HG02798 (cell line): ENCODE measurements around the gene IL17F.
A peak's percentile ranks its signal among the peaks of the same experiment; 100 is the strongest.
"Not testable (repeated sequence)": the region's sequence is repeated elsewhere in the genome, so short reads cannot be mapped to it uniquely, and the experiment has no call there.

Source experiments
- ATAC-seq: cut with Tn5 transposase; IDR thresholded peaks from one replicate; pipeline ENCODE4 v1.9.1; 2021; ENCODE audit warnings: mild to moderate bottlenecking; ENCODE audit not compliant: unreplicated experiment, poor library complexity

IL17F gene

GRCh38 chr6:52249078-52249477 is 4.8 kb upstream of the IL17F start:
- no peak for ATAC-seq

GRCh38 chr6:52245425-52245824 is 1.1 kb upstream of the IL17F start:
- no peak for ATAC-seq

- ATAC-seq = no peak
Measured at GRCh38 chr6:52243282-52243893, 912 bp downstream of the IL17F start.

DNA sequence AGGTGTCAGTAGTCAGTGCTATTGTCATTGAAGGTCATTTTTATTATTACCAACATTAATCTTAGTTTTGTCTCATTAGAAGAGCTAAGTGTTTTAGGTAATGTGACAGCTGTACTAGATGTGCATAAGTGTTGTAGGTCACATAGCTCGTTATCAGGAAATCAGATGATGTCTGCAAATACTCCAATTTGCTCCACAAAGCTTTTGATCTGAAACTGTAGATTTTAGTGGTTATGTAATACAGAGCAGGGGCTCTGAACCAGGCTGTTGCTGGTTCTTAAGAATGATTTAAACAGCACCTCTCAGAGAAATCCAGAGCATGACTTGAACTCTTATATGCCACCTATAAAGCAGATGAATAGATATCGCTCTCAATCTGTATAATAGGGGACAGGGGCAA is 2.5 kb downstream of the IL17F start:
- no peak for ATAC-seq

- ATAC-seq = peak; percentile 75
Measured at GRCh38 chr6:52233975-52234823, 10.1 kb downstream of the IL17F start.

DNA sequence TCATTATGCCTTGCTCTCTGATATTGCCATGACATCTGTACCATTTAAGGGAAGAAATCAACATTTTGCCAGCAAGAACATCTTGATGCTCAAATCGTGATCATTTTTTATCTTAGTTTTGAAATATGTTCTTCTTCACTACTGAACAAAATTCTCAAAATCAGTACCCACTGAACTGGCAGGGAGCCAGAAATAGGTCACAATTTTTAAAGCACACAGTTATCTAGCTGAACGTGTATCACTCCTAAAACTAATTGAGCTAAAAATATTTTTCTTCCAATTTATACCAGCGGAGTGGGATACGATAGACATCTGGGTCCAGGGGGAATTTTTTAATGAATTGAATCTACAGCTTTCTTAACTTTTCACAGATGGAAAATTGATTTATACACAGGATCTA is 11.3 kb downstream of the IL17F start:
- ATAC-seq = no peak

DNA sequence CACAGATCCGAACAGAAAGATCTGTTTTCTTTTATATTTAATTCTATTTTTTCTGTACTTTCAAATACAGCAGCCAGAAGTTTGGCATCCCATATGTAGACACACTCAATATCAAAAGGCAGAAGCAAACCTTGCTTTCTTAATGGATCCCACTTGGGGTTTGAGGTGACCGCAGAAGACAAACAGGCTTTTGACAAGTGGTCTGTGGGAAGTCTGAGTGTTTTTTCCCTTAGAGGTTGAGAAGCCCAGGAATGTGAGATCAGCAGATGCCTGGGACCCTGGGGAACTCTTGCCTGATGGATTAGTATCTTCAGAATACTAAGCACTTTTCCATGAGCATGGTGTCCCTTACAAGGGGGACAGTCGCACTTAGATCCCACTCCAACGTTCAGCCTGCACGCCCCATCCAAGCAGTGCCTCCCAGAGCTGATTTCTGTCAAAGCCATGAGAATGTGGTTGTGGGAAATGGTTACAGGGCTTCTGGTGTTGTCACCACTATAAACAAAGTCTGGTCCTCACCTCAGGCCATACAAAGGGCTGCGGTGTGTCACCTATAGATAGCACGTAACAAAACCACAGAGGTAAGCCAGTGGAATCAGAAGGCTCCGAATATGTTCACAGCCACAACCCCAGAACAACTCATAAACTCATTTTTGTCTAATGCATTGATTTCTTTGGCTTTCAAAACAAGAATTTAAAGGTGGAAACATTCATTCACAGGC is 12.7 kb downstream of the IL17F start:
- peak; percentile 18 for ATAC-seq

DNA sequence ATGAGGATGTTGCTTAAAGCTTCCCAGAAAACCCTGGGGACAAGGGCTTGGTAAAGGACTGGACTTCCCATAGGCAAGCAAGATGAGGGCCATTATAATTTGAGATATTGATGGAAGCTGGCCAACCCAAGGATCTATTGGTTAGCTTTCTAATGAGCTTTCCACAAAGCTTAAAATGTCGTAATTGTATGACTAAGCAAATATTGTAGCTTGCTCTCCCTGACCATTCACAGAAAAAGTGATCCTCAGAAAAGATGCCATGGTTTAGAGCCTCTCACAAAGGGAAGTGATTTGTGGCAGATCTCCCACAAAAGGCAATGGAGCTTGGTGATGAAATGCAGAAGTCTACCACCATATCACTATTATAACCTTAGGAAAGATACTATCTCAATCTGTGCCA is 13.6 kb downstream of the IL17F start:
- ATAC-seq = no peak

- peak; percentile 98 for ATAC-seq
Measured at GRCh38 chr6:52227495-52227894, 16.8 kb downstream of the IL17F start.

DNA sequence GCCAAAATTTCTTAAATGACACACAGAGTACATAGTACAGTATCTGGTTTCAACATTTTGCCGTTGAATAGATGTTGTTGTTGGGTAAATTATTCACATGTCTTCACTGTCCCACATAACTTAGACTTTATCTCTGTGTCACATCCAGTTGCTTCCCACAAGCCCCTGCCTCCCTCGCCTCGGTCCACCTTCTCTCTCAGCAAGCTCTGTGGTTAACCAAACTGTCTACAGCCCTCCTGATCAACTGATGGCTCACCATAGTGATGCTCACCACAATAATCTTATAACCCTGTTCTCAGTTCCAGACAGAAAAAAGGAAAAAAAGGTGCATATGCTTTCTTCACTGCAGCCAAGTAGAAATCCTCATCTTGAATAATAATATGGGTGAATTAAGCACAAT is 23.0 kb downstream of the IL17F start:
- peak; percentile 77 for ATAC-seq

GRCh38 chr6:52217761-52218160 is 26.5 kb downstream of the IL17F start:
- ATAC-seq = no peak

DNA sequence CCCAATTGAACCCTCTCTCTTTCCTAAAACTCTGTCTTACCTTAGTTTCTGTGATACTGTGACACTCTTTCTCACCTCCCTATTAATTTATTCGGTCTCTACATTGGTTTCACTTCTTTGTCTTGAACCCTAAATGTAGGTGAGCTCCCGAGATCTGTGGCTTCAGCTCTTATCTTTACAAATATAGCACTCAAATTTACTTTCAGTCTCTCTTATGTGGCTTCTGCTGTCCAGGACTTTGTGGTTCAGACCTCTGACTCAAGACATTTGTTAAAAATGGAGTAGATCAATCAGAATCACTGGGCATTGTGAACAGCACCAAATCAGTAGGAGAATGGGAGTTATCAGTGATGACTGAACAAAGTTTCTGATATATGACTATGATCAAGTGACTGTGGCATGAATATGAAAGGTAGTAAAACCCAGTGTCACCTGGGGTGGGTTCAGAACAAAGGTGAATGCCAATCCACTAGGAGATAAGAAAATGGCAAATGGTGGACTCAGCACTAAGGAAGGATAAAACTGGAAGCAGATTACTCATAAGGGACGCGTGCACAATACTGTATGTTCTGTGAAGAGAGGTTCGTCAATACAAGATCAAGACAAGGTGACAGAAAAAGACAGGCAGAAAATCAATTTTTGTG is 27.2 kb downstream of the IL17F start:
- peak; percentile 43 for ATAC-seq

- ATAC-seq = no peak
Measured at GRCh38 chr6:52215787-52216186, 28.5 kb downstream of the IL17F start.

DNA sequence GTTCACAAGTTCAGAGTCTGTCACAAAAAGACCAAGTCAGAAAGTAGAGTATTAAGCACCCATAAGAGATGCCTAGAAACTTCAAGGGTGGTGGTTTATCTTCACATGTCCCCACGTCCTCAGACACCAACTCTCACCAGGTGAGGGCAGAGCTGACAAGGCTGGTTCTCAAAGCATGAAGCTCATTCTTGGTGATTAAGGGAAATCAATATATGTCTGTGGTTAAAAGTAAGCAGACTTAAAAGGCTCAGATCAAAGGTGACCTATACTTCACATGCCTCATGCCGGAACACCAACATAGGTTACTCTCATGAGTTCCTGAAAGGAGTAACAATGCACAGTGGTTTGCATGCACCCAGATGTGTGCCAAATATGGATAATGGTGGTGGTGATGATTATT is 31.2 kb downstream of the IL17F start:
- no peak for ATAC-seq

- peak; percentile 83 for ATAC-seq
Measured at GRCh38 chr6:52210227-52210626, 34.1 kb downstream of the IL17F start.

GRCh38 chr6:52209770-52210169 is 34.5 kb downstream of the IL17F start:
- ATAC-seq = peak; percentile 24

DNA sequence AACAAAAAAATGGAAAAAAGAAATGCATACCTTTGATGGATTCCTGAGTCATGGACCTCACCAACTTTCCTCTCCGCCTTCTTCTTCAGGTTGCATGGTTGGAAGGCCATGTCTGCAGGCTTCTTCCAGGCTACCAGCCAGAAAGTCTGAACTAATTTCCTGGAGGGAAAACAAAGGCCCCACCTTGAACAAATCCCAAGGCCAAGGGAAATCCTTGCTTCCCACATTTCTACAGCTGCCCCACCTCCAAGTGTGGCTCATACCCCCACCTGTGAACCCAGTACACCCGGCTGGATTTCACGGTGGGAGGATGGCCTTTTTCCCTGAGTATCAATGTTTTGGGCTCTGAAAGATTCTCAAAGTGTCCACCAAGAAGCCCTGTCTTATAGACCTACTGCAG is 35.7 kb downstream of the IL17F start:
- ATAC-seq = no peak

- ATAC-seq = no peak
Measured at GRCh38 chr6:52207066-52207465, 37.2 kb downstream of the IL17F start.

DNA sequence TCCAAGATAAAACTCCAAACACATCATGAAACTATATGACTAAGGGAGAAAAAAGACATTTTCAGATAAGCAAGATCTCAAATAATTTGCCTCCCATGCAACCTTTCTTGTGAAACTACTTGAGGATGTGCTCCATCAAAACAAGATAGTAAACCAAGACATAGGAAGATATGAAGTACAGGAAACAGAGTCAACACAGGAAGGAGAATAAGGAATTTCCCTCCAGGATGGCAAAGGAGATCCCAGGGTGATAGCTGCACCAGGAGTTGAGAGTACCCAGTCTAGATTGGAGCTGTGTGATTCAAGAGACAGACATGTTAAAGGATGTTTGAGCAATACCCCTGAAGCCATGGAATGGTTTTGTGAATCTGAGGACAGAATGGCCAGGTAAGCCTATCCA is 42.8 kb downstream of the IL17F start:
- ATAC-seq = no peak

DNA sequence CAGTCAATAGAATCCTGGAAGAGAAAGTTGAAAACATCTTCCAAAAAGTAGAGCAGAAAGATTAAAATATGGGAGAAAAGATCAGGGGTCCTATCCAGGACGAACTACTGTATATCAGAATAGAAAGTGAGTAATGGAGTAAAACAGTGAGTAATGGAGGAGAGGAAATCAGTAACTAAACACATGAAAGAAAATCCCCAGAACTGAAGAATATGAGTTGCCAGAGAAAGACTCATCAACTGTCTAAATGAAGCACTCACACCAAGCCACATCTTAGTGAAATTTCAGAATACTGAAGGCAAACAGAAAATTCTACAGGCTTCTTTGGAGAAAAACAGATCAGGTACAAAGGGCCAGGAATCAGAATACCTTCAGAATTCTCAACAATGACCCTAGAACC is 43.3 kb downstream of the IL17F start:
- no peak for ATAC-seq

DNA sequence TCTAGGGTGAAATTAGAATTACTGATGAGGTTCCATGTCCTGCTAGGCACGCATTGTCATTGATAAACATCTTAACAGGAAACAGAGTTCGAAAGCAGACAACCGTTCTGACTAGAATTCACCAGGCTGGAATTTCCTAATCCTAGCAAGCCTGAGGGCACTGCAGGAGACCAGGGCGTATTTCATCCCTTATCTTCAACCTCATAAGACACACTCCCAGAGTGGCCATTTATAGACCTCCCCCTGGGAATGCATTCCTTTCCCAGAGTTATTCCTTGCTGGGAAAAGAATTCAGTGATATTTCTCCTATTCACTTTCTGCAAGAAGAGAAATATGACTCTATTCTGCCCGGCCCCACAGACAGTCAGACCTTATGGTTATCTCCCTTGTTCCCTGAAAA is 44.2 kb downstream of the IL17F start:
- ATAC-seq = not testable (repeated sequence)
